Hematopoietic multipotent progenitor cell treated with erythropoietin and hydrocortisone succinate and interleukin-3 and kit ligand, for 6 days (in vitro differentiated cells): ENCODE data around the gene IQCM.
"Not testable (repeated sequence)": the region's sequence is repeated elsewhere in the genome, so short reads cannot be mapped to it uniquely, and the experiment has no call there.

ENCODE experiments used
- DNase-seq: peaks from one replicate; pipeline ENCODE4 v3.0.0-alpha.2; 2015

Gene IQCM

DNA sequence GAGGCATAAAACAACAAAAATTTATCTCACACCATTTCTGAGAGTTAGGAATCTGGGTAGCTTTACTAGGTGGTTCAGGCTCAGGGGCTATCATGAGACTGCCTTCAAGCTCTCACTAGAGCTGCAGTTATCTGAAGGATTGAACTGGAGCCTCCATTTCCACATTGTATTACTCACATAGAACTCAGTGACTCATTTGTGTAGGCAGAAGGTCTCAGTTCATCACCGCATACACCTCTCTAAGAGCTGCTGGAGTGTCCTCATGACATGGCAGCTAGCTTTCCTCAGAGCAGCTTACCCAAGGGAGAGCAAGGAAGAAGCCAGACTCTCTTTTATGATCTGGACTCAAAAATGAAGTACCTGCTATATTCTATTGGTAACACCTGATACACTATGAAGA is 389.2 kb downstream of the IQCM start:
- DNase-seq, result no peak

DNA sequence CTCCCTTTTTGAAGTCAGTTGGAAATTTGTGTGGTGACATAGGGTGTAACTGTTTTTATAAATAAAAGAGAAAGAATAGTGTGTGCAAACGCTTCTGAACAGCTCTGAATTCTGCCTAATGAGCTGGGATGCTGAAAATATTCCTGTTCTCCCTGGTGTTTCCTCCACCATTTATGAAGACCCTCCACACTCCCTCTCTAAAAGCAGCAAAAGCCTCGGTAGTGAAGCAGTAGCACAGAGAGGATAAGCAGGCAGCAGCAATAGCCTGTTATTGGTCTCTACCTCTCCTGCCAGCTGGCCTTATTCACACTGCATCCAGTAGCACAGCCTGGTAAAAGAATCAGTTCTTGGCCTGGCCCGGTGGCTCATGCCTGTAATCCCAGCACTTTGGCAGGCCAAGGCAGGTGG is 406.1 kb downstream of the IQCM start:
- no peak for DNase-seq

DNA sequence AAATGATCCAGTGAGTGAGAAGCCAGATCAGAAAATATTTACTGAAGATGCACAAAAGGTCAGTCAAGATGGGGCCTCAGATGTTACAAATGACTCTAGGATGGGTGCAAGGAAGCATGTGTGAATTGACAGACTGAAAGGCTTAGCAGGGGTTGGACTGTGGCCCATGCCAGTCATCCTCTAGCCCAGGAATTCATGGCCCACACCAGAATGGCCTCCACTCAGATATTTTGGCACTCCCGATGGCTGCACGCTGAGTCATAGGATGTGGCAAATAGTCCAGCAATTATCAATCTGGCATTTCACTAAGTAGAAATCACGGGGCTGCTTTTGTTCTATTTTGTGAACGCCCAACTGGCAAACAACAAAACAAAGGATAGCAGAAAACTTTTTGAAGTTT is 406.5 kb downstream of the IQCM start:
- DNase-seq, result no peak

DNA sequence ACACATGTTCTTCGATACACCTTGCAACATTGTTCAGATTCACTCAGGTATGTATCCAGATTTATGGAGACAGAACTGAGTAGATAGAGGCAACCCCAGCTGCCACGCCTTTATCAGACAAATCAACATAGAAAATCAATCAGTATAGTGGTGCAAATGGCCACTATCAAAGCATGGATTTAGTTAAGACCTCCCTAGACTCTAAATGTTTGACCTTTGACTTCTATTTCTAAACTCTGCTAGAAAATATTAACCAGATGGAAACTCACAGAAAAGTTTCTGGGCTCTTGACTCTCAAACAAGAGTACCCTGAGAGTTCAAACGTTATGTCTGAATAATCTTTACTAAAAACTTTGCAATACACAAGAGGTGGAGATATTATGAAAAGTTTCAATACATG is 411.5 kb downstream of the IQCM start:
- DNase-seq, result no peak

DNA sequence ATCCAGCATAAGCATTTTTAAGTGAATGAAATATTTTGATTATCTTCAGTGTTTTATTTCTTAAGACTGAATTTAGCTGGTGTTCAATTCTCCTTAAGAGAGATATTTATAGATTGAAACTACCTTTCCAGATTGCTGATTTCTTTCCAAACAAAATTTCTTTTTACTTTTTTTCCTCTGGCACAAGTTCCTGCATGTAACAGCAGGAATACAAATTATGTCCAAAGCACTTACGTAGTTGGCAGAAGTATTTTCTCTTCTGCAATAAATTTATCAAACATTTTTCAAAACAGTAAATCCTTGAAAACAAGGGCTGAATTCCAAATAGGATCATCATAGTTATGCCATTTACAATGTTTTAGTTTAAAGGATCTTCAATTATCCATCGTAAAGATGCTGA is 412.6 kb downstream of the IQCM start:
- no peak for DNase-seq

DNA sequence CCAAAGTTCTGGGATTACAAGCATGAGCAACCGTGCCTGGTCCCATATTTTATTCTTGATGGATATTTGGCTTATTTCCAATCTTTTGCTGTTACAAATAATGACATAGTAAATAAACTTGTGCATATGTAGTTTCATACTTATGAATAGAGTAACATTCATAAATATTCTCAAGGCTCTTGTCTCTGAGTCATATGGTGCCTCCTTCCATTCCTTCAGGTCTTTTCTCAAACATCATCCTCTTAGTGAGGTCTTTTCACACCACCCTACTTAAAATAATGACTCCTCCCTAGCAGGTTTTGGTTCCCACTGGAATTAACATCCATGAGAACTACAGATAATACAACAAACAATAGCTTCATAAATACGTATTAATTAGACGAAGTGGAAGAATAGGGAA is 416.6 kb downstream of the IQCM start:
- no peak for DNase-seq

DNA sequence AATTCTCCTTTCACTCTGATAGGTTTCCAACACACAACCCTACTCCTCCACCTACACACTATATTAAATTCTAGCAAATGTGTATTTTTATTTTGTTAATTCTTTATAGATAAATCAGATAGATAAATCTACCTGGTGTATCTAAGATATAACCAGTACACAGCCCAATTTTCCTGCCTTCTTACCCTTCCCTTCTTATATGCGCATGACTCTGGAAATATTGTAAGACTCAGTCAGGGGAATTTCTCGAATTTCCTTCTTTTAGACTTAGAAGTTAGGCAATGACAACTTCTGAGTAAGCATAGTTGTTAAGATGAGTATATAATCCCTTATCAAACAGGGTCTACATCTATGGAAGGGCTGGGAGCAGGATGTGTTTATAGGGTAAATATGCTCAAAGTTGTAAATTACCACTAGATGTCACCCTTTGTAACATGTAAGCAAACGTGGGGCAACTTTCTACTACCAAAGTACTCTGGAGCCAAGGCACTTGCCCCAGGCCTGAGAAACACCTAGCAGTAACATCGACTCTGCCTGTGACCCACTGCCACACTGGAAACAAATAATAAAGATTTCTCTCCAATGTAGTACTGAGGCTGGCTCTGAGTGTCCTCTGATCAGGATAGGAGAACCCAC is 444.7 kb downstream of the IQCM start:
- peak; percentile 61 for DNase-seq

DNA sequence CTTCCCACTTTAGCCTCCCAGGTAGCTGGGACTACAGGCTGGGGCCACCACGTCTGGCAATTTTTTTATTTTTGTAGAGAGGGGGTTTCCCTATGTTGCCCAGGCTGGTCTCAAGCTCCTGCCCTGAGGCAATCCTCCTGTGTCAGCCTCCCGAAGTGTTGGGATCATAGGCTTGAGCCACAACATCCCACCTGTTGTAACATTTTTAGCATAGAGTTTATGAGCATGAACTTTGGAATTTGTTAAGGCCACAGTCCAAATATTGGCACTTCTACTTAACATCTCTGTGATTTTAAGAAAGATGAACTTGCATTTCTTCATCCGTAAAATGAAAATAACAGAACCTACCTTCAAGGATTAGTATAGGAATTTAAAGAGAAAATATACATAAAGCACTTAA is 445.6 kb downstream of the IQCM start:
- DNase-seq, result no peak

DNA sequence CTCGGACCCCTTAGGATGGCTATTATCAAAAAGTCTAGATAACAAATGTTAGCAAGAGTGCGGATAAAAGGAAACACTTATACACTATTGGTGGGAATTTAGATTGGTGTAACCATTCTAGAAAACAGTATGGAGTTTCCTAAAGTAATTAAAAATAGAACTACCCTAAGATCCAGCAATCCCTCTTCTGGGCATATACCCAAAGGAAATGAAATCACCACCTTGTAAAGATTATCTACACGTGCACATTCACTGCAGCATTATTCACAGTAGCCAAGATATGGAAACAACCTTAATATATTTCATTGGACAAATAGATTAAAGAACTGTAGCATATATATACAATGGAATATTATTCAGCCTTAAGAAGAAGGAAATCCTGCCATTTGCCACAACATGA is 462.4 kb downstream of the IQCM start:
- DNase-seq, result no peak

DNA sequence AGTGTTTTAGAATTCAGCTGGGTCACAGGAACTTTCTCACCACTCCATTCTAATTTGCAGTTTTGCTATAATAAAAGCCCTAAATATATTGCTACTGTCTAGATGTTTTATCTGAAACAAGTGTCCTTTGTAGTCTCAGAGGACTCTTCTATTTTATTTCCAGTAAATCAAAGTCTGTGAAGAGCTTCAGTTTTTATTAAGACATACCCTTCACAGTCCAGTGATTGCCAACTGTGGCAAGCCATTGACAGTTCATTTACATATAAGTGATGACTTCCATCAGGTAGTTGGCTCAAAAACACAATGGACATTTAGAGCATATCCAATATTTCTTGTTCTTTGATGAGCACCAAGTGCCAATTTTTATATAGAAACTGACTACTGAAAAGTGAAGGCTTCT is 466.1 kb downstream of the IQCM start:
- no peak for DNase-seq

DNA sequence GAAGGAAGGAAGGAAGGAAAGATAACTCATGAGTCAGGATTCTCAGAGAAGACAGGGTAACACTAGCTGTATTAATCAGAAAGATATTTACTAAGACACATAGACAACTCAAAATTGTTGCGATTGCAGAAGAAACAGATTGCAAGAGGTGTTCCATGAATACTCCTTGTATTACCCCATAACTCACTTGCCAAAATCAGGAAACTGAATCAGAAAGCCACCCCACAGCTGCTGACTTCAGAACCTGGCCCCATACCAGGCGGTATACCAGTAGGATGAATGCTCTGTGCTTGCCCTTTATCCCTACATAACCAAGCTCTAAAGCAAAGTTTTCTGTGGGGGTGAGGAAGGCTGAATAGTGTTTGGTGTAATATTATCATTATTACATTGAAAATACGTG is 468.5 kb downstream of the IQCM start:
- no peak for DNase-seq

DNA sequence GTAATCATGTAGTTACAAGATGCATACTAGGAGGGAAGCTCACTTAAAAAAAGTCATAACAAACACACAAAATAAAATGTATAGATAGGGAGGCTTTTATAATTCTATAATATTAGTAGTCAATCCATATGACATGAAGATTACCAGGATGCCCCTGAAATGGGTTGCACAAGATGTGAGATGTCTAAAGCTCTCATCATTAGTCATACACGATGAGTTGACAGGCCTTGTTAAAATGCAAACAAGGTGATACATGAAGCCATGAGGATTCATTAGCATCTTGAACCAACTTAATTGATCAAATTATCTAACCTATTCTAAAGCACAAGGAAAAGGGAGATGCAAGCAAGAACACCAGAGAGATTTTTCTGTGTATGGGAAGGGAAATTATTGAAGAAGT is 470.2 kb downstream of the IQCM start:
- no peak for DNase-seq

DNA sequence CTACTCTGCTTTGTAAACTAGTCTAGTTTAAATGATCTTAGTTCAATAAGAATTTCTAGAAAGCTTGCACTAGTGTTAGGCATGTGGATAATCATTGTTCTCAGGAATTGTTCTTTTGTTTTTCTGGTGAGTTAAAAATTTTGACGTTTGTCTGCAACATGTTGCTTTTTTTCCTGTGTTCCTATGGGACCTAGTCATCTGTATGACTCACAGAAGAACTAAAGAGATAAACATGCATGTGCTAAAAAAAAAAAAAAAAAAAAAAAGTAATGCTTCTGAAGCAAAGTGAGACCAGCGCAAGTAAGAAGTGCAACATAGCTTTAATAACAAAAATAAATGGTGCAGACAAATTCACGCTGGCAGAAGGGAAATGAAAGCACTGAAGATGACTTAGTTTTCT is 471.2 kb downstream of the IQCM start:
- no peak for DNase-seq

DNA sequence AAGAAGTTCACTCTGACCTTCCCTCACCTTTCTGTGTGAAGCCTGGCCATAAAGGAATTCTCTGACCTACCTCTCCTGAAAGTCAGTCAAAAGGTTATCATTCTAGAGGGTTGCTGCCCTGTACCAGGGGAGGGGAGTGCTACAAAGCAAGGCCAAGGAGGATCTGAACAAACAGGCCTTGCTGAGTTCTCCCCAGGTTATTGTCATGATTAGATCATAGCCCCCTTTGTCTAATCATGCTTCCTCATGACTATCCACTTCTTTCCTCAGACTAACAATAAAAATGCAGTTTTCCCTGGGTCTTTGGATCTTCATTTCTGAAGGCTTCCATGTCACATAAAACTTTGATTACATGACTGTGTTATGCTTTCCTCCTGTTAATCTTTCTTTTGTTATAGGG is 472.0 kb downstream of the IQCM start:
- DNase-seq, result no peak

DNA sequence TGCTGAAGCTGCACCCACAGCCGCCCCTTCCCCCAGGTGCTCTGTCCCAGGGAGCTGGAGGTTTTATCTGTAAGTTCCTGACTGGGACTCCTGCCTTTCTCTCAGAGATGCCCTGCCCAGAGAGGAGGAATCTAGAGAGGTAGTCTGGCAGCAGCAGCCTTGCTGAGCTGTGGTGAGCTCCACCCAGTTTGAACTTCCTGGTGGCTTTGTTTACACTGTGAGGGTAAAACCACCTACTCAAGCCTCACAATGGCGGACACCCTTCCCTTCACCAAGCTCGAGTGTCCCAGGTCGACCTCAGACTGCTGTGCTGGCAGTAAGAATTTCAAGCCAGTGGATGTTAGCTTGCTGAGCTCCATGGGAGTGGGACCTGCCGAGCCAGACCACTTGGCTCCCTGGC is 474.5 kb downstream of the IQCM start:
- not testable (repeated sequence) for DNase-seq

DNA sequence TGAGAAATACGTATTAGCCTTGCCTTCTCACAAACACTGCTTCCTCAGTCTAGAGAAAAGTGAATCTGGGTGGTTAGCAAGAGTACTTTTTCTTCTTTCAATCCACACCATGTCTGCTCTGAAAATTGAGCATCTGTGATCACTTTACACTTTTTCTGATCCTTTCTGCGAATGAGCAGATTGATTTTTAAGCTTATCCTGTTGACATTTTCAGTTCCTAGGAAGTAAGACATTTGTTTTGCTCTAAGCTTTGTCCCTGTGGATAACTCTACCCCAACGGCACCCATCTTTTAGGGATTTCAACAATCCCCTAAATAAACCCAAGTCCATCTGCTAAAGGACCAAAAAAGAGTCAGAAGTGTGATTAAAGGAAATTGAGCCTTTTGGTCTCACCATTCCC is 487.5 kb downstream of the IQCM start:
- no peak for DNase-seq

DNA sequence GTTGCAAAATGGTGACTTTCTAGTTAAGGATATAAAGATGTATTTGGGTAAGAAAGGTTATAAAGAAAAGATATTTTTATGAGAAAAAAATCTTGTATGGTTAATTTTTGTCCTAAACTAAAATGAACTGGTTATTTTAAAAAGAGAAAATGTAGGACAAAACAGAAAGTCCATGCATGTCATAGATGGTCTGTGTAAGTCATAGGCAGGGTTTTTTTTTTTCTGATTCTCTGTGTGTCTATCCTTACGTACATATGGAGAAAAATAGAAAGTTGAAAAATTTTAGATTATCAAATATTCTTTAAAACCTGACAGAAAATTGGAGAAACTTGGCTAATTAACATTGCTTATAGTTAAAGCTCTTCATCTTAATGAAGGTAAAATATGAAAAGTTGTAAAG is 493.4 kb downstream of the IQCM start:
- DNase-seq, result peak; percentile 0

DNA sequence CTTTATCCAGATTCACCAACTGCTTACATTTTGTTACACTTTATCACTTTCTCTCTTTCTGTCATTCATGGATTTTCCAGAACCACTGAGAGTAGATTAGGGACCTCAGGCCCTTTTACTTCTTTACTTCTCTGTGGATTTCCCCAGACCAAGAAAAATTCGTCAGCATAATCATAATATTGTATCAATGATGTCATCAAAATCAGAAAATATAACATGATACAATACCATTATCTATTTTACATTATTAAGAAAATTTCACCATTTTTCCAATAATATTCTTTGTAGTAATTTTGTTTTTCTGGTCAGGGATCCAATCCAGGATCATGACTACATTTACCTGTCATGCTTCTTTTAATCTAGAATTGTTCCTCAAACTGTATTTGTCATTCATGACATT is 494.2 kb downstream of the IQCM start:
- DNase-seq, result no peak

DNA sequence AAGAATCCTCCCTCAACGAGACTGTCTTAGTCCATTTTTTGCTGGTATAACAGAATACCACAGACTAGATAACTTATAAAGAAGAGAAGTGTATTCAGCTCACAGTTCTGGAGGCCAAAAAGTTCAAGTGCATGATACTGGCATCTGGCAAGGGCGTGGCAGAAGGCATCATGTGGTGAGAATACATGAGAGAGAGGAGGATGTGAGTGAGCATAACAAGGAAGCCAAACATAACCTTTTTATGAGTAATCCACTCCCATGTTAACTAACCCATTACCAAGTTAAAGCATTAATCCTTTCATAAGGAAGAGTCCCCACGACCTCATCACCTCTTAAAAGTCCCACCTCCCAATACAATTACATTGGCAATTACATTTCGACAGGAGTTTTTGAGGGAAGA is 504.6 kb downstream of the IQCM start:
- DNase-seq, result no peak

DNA sequence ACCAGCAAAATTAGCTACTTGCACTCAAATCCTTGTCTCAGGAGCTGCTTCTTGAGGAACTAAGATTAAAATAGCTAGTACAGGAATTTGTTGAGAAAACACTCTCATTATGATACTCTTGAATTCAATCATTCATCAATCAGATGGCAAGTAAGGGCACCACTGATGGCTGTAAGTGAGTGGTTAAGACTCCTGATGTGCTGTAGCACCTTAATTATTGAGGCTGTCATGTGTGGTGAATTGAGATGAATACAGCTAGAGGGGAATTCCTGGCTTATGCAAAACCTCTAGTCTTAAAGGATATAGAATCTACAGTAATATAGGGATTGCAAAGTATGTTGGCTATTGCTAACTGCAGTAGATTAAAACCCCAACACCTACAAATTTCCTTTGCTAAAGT is 509.1 kb downstream of the IQCM start:
- DNase-seq, result no peak
